ENCODE data around the gene CEBPB.

The CEBPB gene

DNA sequence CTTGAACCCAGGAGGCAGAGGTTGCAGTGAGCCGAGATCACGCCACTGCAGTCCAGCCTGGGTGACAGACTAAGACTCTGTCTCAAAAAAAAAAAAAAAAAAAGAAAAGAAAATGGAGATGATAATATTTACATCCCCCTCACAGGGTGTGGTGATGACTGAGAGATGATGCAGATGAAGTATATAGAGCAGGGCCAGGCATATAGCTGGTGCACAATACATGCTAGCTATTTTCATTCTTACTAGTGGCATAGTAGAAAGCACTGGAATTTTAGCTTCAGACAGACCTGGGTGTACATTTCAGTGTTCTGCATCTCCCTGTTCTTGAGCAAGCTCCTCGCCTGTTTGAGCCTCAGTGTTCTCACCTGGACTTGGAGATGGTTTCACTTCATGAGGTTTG is 36.9 kb downstream of the CEBPB start:
- Histone ChIP-seq H3K9me3 (ENCODE audit: control insufficient read depth, insufficient read depth, low read length) (no peaks in the 10 kb centered on the region), H4K20me1 (ENCODE audit: control insufficient read depth, insufficient read depth, low read depth, low read length) (no peaks in the 10 kb centered on the region), H3K9me2 (replicated peaks; ENCODE audit: control insufficient read depth, low read length) (no peaks in the 10 kb centered on the region), H3K36me3 (ENCODE audit: control insufficient read depth, low read length) (no peaks in the 10 kb centered on the region), H3K27me3 (ENCODE audit: control insufficient read depth, low read length) (peaks cover 9% of the 10 kb centered on the region), H3K4me2 (ENCODE audit: low read length) (no peak overlapping the region), H3K4me1 (ENCODE audit: control insufficient read depth, low read length) (no peaks in the 10 kb centered on the region; the same call in 1 of the 2 replicates), H3K4me3 (ENCODE audit: low read length) (no peak overlapping the region), H3K27ac (ENCODE audit: low read depth, low read length) (no peak overlapping the region), H3K79me2 (ENCODE audit: control insufficient read depth, low read length) (no peaks in the 10 kb centered on the region), H3F3A (ENCODE audit: control insufficient read depth, insufficient read depth) (no peaks in the 10 kb centered on the region)
- TF ChIP-seq, protein P1, sequence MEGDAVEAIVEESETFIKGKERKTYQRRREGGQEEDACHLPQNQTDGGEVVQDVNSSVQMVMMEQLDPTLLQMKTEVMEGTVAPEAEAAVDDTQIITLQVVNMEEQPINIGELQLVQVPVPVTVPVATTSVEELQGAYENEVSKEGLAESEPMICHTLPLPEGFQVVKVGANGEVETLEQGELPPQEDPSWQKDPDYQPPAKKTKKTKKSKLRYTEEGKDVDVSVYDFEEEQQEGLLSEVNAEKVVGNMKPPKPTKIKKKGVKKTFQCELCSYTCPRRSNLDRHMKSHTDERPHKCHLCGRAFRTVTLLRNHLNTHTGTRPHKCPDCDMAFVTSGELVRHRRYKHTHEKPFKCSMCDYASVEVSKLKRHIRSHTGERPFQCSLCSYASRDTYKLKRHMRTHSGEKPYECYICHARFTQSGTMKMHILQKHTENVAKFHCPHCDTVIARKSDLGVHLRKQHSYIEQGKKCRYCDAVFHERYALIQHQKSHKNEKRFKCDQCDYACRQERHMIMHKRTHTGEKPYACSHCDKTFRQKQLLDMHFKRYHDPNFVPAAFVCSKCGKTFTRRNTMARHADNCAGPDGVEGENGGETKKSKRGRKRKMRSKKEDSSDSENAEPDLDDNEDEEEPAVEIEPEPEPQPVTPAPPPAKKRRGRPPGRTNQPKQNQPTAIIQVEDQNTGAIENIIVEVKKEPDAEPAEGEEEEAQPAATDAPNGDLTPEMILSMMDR (IDR thresholded peaks at IDR 0.05; ENCODE audit: low read depth, low read length, poor library complexity, severe bottlenecking), result no peak
- TF ChIP-seq EZH2phosphoT487 (IDR thresholded peaks at IDR 0.05; ENCODE audit: borderline replicate concordance, low read length), result no peak

DNA sequence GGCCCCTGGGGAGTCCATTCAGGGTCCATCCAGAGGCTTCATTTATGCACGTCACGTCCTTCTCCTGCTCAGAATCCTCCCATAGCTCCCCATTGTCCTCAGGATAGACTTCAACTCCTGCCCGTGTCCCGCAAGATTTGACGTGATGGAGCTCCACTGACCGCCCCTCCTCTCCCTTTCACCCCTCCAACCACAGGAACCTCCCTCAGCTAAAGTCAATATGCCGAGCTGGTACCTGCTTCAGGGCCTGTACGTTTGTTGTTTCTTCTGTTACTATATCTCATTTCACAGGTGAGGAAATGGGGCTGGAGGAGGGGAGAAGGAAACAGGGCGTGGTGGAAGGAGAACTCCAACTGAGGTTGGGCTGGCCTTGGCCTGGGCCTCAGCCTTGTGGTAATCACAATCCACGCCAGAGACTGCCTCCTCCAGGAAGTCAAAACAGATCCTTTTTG is 38.6 kb downstream of the CEBPB start:
- H3K9me2 ChIP-seq (replicated peaks; ENCODE audit: control insufficient read depth, low read length), result no peaks in the 10 kb centered on the region
- no peaks in the 10 kb centered on the region for H3K36me3 ChIP-seq (ENCODE audit: control insufficient read depth, low read length)
- no peak for TF ChIP-seq EZH2phosphoT487 (IDR thresholded peaks at IDR 0.05; ENCODE audit: borderline replicate concordance, low read length)
- TF ChIP-seq, protein P1 (IDR thresholded peaks at IDR 0.05; ENCODE audit: low read depth, low read length, poor library complexity, severe bottlenecking), result no peak
- no peak overlapping the region for H3K27ac ChIP-seq (ENCODE audit: low read depth, low read length)
- H3K27me3 ChIP-seq (ENCODE audit: control insufficient read depth, low read length), result peaks cover 9% of the 10 kb centered on the region
- H3K9me3 ChIP-seq (ENCODE audit: control insufficient read depth, insufficient read depth, low read length), result no peaks in the 10 kb centered on the region
- no peaks in the 10 kb centered on the region for H3F3A ChIP-seq (ENCODE audit: control insufficient read depth, insufficient read depth)
- H3K79me2 ChIP-seq (ENCODE audit: control insufficient read depth, low read length), result no peaks in the 10 kb centered on the region
- H3K4me2 ChIP-seq (ENCODE audit: low read length), result no peak overlapping the region
- no peak overlapping the region for H3K4me3 ChIP-seq (ENCODE audit: low read length)
- no peaks in the 10 kb centered on the region for H4K20me1 ChIP-seq (ENCODE audit: control insufficient read depth, insufficient read depth, low read depth, low read length)
- no peaks in the 10 kb centered on the region; the same call in 1 of the 2 replicates for H3K4me1 ChIP-seq (ENCODE audit: control insufficient read depth, low read length)

DNA sequence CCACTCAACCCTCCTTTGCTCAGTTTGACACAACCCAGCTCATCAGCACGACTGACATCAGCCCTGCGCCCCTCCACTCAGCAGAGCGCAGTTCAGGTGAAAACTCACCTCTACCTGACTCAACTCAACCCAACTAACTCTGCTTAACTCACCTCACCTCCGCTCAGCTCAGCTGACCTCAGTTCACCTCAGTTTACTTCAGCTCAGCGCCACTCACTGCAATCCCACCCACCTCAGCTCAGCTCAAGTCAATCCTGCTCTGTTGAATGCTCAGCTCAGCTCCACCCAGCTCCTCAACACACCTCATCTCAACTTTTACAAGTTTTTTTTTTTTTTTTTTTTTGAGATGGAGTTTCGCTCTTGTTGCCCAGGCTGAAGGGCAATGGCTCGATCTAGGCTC is 39.6 kb downstream of the CEBPB start:
- no peaks in the 10 kb centered on the region for H3F3A ChIP-seq (ENCODE audit: control insufficient read depth, insufficient read depth)
- H3K36me3 ChIP-seq (ENCODE audit: control insufficient read depth, low read length), result no peaks in the 10 kb centered on the region
- no peaks in the 10 kb centered on the region; the same call in 1 of the 2 replicates for H3K4me1 ChIP-seq (ENCODE audit: control insufficient read depth, low read length)

More for the DNA sequence above, 39.6 kb downstream of the CEBPB start:
- Histone ChIP-seq H4K20me1 (ENCODE audit: control insufficient read depth, insufficient read depth, low read depth, low read length) (no peaks in the 10 kb centered on the region), H3K4me3 (ENCODE audit: low read length) (no peak overlapping the region), H3K27me3 (ENCODE audit: control insufficient read depth, low read length) (peaks cover 13% of the 10 kb centered on the region), H3K27ac (ENCODE audit: low read depth, low read length) (no peak overlapping the region), H3K9me3 (ENCODE audit: control insufficient read depth, insufficient read depth, low read length) (no peaks in the 10 kb centered on the region), H3K79me2 (ENCODE audit: control insufficient read depth, low read length) (no peaks in the 10 kb centered on the region), H3K9me2 (replicated peaks; ENCODE audit: control insufficient read depth, low read length) (no peaks in the 10 kb centered on the region), H3K4me2 (ENCODE audit: low read length) (no peak overlapping the region)
- no peak for TF ChIP-seq EZH2phosphoT487 (IDR thresholded peaks at IDR 0.05; ENCODE audit: borderline replicate concordance, low read length)
- TF ChIP-seq, protein P1 (IDR thresholded peaks at IDR 0.05; ENCODE audit: low read depth, low read length, poor library complexity, severe bottlenecking), result no peak
